ENCODE data around the gene KLHL28.
A peak's percentile ranks its signal among the peaks of the same experiment; 100 is the strongest.
"Not testable (repeated sequence)": the region's sequence is repeated elsewhere in the genome, so short reads cannot be mapped to it uniquely, and the experiment has no call there.

The KLHL28 gene

DNA sequence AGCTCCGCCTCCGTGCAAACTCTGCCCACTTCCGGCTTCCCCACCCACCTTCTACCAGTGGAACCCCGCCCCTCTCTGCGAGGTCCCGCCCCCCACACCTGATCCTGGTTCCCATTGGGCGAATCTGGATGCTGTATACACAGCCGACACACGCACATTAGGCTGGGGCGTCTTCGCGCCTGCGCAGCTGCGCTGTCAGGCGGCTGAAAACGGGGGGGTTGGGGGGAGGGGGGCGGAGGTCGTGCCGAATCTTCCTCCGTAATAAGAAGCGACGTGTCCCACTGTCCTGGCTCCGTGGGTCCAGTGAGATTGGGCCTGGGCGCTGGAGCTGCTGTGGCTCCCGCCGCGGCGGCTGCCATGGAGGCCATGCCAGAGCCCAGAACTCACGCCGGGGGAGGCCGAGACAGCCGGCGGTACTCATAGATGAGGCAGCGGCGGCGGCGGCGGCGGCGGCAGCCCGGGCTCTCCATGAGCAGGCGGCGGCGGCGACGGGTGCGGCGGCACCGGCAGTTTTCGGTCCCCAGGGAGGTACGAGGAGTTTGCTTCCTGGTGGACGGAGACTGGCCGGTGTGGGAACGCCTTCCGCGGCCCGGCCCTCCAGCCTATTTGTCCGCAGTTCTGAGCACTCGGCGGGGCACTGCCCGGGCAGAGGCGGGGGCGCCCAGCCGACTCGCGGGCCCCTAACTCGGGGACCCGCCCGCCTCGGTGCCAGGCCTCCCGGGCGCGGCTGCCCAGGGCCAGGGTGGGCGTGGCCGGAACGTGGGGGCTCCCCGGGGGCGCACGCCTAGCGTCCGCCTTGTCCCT lies 64.5 kb downstream of the KLHL28 start:
- DNase-seq (ENCODE audit: low spot score), result peak; percentile 93

DNA sequence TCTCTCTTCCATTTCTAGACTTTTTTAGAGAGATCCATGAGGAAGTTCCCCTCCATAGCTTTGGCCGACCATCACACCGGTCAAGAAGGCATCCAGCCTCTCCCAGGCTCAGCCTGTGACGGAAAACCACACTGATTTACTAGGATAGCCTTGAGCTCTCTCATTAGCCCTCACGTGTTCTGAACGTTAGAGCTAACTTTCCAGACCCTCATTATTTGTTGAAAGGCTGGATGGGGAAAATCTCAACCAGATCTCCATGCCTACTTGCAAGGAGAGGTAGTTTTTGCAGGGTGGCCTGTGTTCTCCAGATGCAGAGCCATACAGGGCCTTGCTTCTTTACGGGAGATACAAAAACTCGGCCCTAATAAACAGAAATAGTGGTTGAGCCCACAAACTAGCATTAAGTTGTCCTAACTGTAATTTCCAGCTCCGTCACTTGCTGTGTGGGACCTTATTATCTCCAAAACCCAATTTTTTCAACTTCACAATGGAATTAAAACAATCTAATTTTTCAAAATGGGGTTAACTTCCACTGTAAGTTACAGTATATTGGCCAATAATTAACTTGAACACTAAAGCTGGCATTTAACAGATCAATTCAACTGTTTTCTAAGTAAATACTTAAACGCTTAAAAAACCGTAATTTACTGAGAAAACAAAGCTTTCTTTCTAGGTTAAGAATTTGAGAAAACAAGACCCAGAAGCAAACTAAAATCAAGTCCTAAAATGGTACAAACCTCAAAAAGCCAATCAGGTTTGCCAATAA lies 65.3 kb downstream of the KLHL28 start:
- no peak for DNase-seq (ENCODE audit: low spot score)

DNA sequence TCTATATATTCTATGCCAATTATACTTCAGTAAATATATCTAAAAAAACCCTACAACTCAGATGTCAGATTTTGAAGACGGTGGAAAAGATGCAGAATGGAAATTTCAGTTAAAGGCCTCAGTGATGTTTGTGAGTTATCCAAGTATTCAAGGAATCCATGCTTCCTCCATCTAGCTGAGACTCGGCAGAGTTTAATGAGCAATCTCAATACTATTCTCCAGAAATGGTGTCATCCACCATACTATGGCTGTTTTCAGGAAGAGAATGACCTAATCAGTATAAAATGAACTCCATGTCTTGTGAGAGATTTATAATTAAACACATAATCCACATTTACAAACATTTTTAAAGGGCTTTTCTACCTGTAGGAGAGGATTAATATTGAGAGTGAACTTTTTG lies 66.0 kb downstream of the KLHL28 start:
- no peak for DNase-seq (ENCODE audit: low spot score)

DNA sequence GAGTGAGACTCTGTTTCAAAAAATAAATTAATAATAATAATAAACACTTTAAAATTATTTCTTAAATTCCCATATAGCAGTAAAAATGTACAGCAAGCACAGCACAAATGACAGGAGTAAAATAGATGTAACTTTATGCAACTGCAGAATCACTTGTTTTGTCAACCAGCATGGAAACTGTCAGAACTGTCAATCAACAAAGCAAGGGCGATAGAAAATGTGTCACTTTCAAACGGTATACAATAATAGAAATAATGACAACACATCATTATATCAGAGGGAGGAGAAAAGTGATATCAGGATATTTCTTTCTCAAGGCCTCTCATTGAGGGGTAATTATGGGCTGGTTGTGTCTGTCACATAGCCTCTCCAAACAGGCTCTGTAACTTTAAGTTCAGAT lies 68.2 kb downstream of the KLHL28 start:
- DNase-seq (ENCODE audit: low spot score), result no peak

DNA sequence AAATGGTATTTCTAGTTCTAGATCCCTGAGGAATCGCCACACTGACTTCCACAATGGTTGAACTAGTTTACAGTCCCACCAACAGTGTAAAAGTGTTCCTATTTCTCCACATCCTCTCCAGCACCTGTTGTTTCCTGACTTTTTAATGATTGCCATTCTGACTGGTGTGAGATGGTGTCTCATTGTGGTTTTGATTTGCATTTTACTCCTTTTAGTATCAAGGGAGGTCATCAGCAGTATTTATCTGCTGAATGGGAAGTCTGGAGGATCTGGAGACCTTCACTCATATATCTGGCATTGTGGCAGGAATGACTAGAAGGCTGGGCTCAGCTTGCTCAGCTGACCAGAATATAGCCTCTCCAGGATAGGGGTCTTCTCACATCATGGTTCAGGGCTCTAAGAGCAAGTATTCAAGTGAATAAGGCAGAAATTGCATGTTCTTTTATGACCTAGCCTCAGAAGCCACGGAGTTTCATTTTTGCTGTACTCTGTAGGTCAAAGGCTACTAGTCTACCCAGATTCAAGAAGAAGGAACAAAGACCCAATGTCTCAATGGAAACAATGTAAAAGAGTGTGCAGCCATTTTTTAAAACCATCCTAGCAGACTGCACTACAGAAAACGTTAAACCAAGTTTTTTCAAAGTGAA lies 69.9 kb downstream of the KLHL28 start:
- DNase-seq (ENCODE audit: low spot score), result not testable (repeated sequence)

DNA sequence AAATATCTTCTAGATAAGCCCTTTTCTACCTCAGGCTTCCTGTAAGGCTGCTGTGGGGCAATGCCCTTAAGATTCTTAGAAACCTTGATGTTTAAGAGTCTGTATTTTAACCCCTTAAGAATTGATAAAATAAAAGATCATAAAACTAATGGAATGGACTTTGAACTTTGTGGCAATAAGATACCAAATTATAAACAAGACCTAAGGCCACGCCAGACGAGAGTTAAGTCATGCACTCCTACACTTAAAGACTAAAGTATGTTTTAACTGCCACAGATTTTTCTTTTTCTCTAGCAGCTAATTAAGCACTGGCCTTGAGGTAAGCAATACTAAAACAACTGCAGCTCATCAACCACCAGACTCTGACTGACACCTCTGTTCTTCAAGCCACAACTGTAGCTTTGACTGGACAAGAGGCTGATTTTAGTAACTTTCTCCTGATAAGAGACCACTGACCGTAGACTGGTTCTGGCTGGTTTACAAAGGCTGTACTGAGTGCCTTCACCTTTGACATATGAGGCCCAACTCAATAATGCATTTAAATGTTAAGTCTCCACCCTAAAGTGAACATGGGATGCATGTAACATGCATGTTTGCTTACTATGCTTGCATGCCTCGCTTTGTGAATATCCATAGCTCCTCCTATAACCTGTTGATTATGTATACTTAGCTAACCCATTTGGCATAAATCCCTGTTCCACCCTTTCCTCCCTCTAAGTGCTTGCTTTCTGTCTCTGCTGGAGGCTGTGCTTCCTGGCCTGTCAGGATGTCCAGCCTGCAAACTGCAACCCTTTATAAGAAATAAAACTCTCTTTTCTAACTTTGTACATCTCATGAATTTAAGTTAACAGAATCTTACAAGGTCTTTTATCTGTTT lies 71.9 kb downstream of the KLHL28 start:
- no peak for DNase-seq (ENCODE audit: low spot score)

DNA sequence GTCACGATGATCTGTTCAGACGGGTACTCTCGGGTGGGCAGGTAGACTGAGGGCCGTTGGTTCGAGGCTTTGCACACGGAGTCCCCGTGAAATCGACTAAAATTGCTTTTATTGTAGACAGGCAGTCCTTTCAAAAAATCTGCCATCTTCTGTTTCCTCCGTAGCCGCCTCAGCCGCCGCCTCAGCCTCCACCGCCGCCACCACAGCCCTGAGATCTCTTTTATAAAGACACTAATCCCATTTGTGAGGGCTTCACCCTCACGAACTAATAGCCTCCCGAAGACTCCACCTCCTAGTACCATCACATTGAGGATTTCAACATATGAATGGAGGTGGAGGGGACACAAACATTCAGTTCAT lies 74.2 kb downstream of the KLHL28 start:
- no peak for DNase-seq (ENCODE audit: low spot score)

DNA sequence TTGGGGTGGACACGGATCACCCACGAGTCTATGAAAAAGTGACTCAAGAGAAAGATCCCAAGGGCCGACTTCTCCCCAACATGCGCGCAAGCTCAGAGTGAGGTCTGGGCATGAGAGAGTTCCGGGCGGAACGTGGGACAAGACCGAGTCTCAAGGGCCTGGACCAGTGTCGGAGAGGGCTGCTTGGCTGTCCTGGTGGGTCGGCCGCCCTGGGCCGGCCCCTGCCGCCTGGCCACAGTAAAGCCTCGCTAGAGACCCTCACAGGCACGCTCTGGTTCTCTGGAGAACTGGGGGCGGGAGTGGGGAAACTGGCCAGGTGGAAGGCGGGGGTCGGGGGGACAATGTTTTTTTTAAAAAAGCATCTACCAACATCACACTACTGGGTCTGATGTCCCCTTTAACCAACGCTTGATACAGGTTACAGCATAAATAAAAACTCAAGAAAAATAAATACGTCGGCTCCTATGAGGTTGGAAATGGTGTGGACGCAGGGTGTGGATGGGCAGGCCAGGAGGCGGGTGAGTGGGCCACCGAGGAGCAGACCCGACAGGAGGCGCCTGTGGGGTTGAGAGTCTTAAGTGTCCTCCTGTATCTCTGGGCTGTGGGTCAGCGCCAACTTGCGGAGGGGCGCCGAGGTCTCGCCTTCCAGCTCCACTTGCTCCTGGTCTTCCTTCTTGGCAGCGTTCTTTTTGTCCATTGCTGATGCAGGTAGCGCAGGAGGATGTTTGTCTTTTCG lies 74.7 kb downstream of the KLHL28 start:
- DNase-seq (ENCODE audit: low spot score), result no peak

DNA sequence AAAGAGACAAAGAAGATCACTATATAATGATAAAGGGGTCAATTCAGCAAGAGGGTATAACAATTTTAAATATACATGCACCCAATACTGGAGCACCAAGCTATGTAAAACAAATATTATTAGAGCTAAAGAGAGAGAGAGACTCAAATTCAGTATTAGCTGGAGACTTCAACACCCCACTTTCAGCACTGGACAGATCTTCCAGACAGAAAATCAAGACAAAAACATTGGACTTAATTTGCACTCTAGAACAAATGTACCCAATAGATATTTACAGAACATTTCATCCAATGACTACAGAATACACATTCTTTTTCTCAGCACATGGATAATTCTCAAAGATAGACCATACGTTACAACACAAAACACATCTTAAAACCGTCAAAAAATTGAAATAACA lies 81.0 kb downstream of the KLHL28 start:
- DNase-seq (ENCODE audit: low spot score), result no peak

Data from hematopoietic multipotent progenitor cell treated with erythropoietin and hydrocortisone succinate and interleukin-3 and kit ligand, for 17 days (in vitro differentiated cells).